GM12873 (cell line): ENCODE data around the gene RNU5D-1.

ENCODE experiments used
- TF ChIP-seq, protein P1 (sequence below): IDR thresholded peaks from 2 replicates; pipeline ENCODE4 v1.5.1; 2012; ENCODE audit warnings: low read depth, mild to moderate bottlenecking, moderate library complexity, low read length, control low read depth; ENCODE audit not compliant: insufficient read depth; ENCODE audit errors: missing control alignments

RNU5D-1 gene

GRCh38 chr1:44739307-44740178 is 8.6 kb upstream of the RNU5D-1 start, which contains the start of gene KIF2C:
Gene KIF2C (plus strand): TSS chr1:44739837. CDS start chr1:44739933, 96 bp downstream.
- TF ChIP-seq, protein P1, sequence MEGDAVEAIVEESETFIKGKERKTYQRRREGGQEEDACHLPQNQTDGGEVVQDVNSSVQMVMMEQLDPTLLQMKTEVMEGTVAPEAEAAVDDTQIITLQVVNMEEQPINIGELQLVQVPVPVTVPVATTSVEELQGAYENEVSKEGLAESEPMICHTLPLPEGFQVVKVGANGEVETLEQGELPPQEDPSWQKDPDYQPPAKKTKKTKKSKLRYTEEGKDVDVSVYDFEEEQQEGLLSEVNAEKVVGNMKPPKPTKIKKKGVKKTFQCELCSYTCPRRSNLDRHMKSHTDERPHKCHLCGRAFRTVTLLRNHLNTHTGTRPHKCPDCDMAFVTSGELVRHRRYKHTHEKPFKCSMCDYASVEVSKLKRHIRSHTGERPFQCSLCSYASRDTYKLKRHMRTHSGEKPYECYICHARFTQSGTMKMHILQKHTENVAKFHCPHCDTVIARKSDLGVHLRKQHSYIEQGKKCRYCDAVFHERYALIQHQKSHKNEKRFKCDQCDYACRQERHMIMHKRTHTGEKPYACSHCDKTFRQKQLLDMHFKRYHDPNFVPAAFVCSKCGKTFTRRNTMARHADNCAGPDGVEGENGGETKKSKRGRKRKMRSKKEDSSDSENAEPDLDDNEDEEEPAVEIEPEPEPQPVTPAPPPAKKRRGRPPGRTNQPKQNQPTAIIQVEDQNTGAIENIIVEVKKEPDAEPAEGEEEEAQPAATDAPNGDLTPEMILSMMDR, result no peak

DNA sequence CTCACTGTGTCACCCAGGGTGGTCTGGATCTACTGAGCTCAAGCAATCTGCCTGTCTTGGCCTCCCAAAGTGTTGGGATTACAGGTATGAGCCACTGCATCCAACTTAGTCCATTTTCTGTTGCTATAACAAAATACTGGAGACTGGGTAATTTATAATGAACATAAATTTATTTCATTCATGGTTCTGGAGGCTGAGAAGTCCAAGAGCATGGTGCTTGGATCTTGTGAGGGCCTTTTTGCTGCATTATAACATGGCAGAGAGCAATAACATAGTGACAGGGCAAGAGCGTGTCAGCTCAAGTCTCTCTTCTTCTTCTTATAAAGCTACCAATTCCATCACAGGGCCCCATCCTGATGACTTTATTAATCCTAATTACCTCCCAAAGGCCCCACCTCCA is 5.0 kb upstream of the RNU5D-1 start:
- TF ChIP-seq, protein P1, result no peak

GRCh38 chr1:44733784-44734183 is 2.8 kb upstream of the RNU5D-1 start:
- TF ChIP-seq, protein P1, result no peak

GRCh38 chr1:44733365-44733764 is 2.4 kb upstream of the RNU5D-1 start:
- TF ChIP-seq, protein P1, result no peak

DNA sequence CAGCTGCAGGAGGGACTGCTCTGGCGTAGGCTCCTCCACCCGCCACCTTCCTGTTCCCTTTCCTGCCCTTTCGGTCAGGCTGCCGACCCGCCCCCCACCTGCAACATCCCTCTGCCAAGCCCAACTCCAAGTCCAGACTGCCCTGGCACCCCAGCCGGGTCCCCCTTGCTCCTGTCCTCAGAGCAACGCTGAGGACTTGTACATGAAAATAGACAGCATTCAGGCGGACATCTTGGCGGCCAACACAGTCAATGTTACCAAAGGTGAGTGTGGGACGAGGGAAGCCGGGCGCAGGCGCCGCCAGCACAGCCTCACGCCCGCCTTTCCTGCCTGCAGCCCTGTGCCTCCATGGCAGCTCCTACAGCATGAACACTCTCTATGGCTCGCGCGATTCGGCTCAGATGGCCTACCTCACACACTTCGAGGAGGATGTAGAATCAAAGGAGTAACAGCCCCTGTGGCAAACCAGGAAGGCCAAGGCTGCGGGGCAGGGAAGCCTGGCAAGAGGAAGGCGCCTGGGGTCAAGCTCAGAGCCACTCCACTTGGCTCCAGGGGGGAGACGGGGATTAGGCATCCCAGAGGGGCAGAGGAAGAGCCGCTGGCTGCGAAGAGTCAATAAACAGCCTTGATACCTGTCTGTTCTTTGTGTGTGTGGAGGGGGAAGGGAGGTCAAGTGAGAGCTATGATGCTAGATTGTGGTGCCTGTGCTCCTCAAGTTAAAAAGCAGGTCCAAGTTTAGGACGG is 5.8 kb downstream of the RNU5D-1 start:
- TF ChIP-seq, protein P1, result no peak

- TF ChIP-seq, protein P1, result no peak
These were observed 6.5 kb downstream of the RNU5D-1 start for GRCh38 chr1:44724296-44724954.

DNA sequence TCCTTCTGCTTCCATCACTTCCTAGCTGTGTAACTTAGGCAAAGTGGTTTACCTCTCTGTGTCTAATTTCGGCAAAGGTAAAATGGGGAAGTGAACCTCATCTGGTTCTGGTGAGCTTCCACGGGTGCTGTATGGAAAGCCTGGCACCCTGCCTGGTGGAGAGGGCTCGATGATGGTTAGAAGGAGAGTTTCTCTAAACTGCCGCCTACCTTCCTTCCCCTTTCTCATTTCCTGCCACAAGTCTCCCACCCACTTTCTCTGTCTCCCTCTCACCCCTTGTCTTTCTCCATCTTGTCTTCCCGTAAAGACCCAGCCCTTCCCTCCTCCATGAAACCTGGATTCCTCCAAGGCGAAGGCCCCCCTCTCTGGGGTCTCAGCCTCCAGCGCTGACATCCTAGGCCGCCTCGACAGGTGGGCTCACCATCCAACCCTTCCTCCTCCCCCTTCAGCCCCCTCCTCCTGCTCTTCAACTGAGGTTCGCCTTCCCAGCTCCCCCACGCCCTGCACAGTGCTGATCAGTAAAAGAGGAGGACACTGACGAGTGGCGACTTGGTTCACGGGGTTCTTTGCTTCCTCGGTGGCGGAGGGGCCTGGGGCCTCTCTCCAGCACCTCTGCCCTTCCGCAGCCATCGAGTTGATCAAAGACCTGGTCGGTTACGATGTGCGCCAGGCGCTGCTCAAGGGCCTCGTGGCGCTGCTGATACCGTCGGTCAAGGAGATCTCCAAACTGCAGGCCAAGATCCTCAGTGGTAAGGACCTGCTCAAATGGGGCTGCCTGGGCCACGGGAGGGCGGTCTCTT is 7.3 kb downstream of the RNU5D-1 start:
- TF ChIP-seq, protein P1, result no peak
